Loucy (cell line): ENCODE data around the gene PARD3B.

Experiments used
- H2AFZ ChIP-seq: fragments of 200-600 bp; sonication (generic); 2 replicates; pipeline ENCODE4 v1.6.0; 2016; ENCODE audit warnings: antibody characterized with exemption, mild to moderate bottlenecking, low read length, moderate library complexity
- H3F3A ChIP-seq: fragments of 200-600 bp; 2 replicates; pipeline ENCODE4 v1.6.0; 2016; ENCODE audit warnings: antibody characterized with exemption, low read depth, mild to moderate bottlenecking
- H3K27me3 ChIP-seq: fragments of 200-600 bp; sonication (generic); 2 replicates; pipeline ENCODE4 v1.6.1; 2014; ENCODE audit warnings: low read length, mild to moderate bottlenecking; ENCODE audit not compliant: insufficient read depth, poor library complexity, severe bottlenecking
- H3K36me3 ChIP-seq: fragments of 200-600 bp; sonication (generic); 2 replicates; pipeline ENCODE4 v1.6.1; 2016; ENCODE audit warnings: low read length; ENCODE audit not compliant: insufficient read depth
- H3K4me1 ChIP-seq: fragments of 200-600 bp; sonication (generic); 2 replicates; pipeline ENCODE4 v1.5.1; 2014; ENCODE audit warnings: low read length, mild to moderate bottlenecking; ENCODE audit not compliant: insufficient read depth, poor library complexity, severe bottlenecking
- H3K4me2 ChIP-seq: fragments of 200-600 bp; sonication (generic); 2 replicates; pipeline ENCODE4 v1.6.0; 2014; ENCODE audit warnings: antibody characterized with exemption, low read length, low read depth, mild to moderate bottlenecking; ENCODE audit not compliant: poor library complexity, severe bottlenecking
- H3K4me3 ChIP-seq: fragments of 200-600 bp; sonication (generic); 2 replicates; pipeline ENCODE4 v1.5.1; 2014; ENCODE audit warnings: low read length, mild to moderate bottlenecking, mixed read lengths; ENCODE audit not compliant: poor library complexity, severe bottlenecking
- H3K79me2 ChIP-seq: fragments of 200-600 bp; sonication (generic); 2 replicates; pipeline ENCODE4 v1.6.1; 2014; ENCODE audit warnings: low read length; ENCODE audit not compliant: insufficient read depth
- H3K9ac ChIP-seq: fragments of 200-600 bp; sonication (generic); 2 replicates; pipeline ENCODE4 v1.6.0; 2014; ENCODE audit warnings: mild to moderate bottlenecking, low read depth, low read length, moderate library complexity; ENCODE audit not compliant: poor library complexity, severe bottlenecking
- H3K9me2 ChIP-seq: fragments of 200-600 bp; sonication (generic); replicated peaks from 2 replicates; pipeline ENCODE4 v1.6.1; 2016; ENCODE audit warnings: low read depth, low read length, mixed read lengths
- H3K9me3 ChIP-seq: fragments of 200-600 bp; sonication (generic); 2 replicates; pipeline ENCODE4 v1.6.1; 2014; ENCODE audit warnings: mild to moderate bottlenecking, antibody characterized with exemption, low read length, low read depth; ENCODE audit not compliant: insufficient read depth
- H4K20me1 ChIP-seq: fragments of 200-600 bp; sonication (generic); 2 replicates; pipeline ENCODE4 v1.6.0; 2014; ENCODE audit warnings: antibody characterized with exemption, low read length, mild to moderate bottlenecking; ENCODE audit not compliant: insufficient read depth, poor library complexity, severe bottlenecking
- CTCF ChIP-seq: fragments of 200-600 bp; sonication (generic); conservative IDR thresholded peaks from 2 replicates; pipeline ENCODE4 v1.5.1; 2014; ENCODE audit warnings: mild to moderate bottlenecking, antibody characterized with exemption, low read length
- EZH2phosphoT487 ChIP-seq: fragments of 200-600 bp; IDR thresholded peaks from 2 replicates; pipeline ENCODE4 v1.6.1; 2018; ENCODE audit warnings: antibody characterized with exemption, mild to moderate bottlenecking, moderate library complexity, borderline replicate concordance

Gene PARD3B

DNA sequence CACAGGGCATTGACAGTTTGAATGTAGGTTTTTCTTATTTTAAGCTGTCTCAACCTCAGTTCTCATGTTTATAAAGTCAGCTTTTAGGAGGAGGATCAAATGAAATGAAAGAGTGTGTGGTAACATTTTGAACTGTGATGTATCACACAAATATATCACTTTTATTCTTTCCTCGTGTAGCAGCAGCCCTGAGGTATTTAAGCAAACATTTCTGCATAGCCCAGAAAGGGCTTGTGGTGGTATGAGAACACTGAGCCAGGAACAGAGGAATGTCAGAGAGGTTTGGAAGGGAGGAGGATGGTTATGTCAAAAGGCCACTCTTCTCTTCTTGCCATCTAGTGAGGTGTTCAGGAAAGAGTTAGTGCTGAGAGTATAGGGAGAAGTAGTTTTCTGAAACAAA lies 150.2 kb downstream of the PARD3B start:
- Histone ChIP-seq H3K36me3 (no peaks in the 10 kb centered on the region), H3K27me3 (no peaks in the 10 kb centered on the region), H3K9me3 (no peaks in the 10 kb centered on the region), H4K20me1 (no peaks in the 10 kb centered on the region), H3K4me1 (peaks cover 10% of the 10 kb centered on the region), H2AFZ (no peak overlapping the region), H3F3A (no peaks in the 10 kb centered on the region), H3K79me2 (no peaks in the 10 kb centered on the region), H3K4me2 (no peak overlapping the region), H3K9me2 (no peaks in the 10 kb centered on the region), H3K4me3 (no peak overlapping the region), H3K9ac (no peak overlapping the region)
- no peak for TF ChIP-seq CTCF
- no peak for TF ChIP-seq EZH2phosphoT487

GRCh38 chr2:204696124-204696523 lies 150.8 kb downstream of the PARD3B start:
- Histone ChIP-seq H3K4me3 (no peak overlapping the region), H3K4me1 (peaks cover 10% of the 10 kb centered on the region), H3K79me2 (no peaks in the 10 kb centered on the region), H3K27me3 (no peaks in the 10 kb centered on the region), H3K36me3 (no peaks in the 10 kb centered on the region), H3K9me3 (no peaks in the 10 kb centered on the region), H3K9me2 (no peaks in the 10 kb centered on the region), H3K9ac (no peak overlapping the region), H2AFZ (no peak overlapping the region), H3F3A (no peaks in the 10 kb centered on the region), H3K4me2 (no peak overlapping the region), H4K20me1 (no peaks in the 10 kb centered on the region)
- no peak for TF ChIP-seq EZH2phosphoT487
- no peak for TF ChIP-seq CTCF

DNA sequence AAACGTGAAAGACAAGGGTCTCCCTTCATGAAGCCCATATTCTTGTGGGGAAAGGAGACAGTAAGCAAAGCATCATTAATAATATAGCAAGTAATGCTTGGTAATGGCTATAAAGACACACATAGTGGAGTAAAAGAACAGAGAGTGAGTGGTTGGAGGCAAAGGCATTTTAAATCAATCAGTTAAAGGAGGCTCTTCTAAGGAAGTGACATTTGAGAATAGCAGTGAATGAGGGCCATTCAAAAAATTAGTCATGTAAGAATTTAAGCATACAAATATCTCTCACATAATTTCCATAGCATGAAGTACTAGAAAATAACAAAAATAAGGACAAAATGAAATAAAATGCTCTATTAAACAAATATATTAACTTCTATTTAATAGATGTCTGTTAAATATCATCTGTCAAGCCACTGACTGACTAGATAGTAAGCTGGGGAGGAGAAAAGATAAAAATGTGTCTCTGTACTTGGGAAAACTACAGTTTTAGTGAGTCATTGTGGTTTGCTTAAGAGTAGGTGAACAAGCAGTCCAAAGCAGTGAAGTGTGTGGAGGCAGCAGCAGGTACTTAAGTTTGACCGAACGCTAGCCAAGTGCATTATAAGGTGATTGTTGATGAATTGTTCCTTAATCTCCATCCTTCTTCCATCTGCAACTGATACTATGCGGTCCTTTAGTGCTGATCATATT lies 160.1 kb downstream of the PARD3B start:
- H3K79me2 ChIP-seq: no peaks in the 10 kb centered on the region
- H3K9me2 ChIP-seq: no peaks in the 10 kb centered on the region
- H3K27me3 ChIP-seq: no peaks in the 10 kb centered on the region
- no peaks in the 10 kb centered on the region for H3F3A ChIP-seq
- no peaks in the 10 kb centered on the region for H3K36me3 ChIP-seq
- no peak overlapping the region for H3K9ac ChIP-seq
- no peaks in the 10 kb centered on the region for H4K20me1 ChIP-seq
- no peak overlapping the region for H2AFZ ChIP-seq
- H3K4me1 ChIP-seq: peaks cover 10% of the 10 kb centered on the region
- H3K4me3 ChIP-seq: no peak overlapping the region
- H3K4me2 ChIP-seq: no peak overlapping the region
- TF ChIP-seq EZH2phosphoT487 (no peak), CTCF (no peak)
- H3K9me3 ChIP-seq: no peaks in the 10 kb centered on the region
